ENCODE data around the gene EEFSEC. TPM values are rescaled to one million over a fixed set of nuclear protein-coding genes. Genes with fewer than 3 reads are reported as not detected.

Gene EEFSEC
- total and polyA plus RNA-seq, 2 of the 8 experiments (the other 6 are each of a cell fraction or from before 2014, with no cell fraction given): 13.1 to 19.8 TPM

- H4K5ac ChIP-seq (ENCODE audit: insufficient read length, low read depth, low read length): no peak overlapping the region
- peaks cover 0 to 6% of the 10 kb centered on the region in 2 experiments for H4K20me1 ChIP-seq (replicated peaks in 1 of 2; ENCODE audit: control insufficient read depth in 1 of 2, insufficient read depth in 2 of 2, low read length in 2 of 2)
- H2BK120ac ChIP-seq (replicated peaks; ENCODE audit: low read depth, low read length): no peak overlapping the region
- H2BK12ac ChIP-seq (ENCODE audit: low read depth, low read length): peak overlapping the region; percentile 92; the same call in 1 of the 2 replicates
- ChIA-PET CTCF (ENCODE audit: partially characterized antibody) (interaction anchor here (0.6 to 12.6 kb wide), 13 partner anchors 10 to 262 kb away, joined by 3 to 144 read pairs (median 4); partner anchors contain the start of gene DNAJB8), POLR2A (ENCODE audit: partially characterized antibody) (interaction anchor here (0.6 to 1.1 kb wide), 2 partner anchors 13 to 317 kb away, joined by 3 to 4 read pairs; no protein-coding TSS in a partner anchor)
- 0 out of 2 replicates have a peak overlapping the region, but pooled peaks have one; percentile 86 for H2BK20ac ChIP-seq (ENCODE audit: low read length)
- H3K14ac ChIP-seq (ENCODE audit: insufficient read length): no peak overlapping the region
- H3K18ac ChIP-seq (ENCODE audit: extremely low read depth, low read length): peak overlapping the region; percentile 38; the same call in 1 of the 2 replicates
- peak overlapping the region; percentile 61; the same call in 1 of the 2 replicates for H2BK15ac ChIP-seq (ENCODE audit: low read length)
- WGBS, 2 experiments (ENCODE audit: extremely low coverage in 1 of 2, insufficient coverage in 1 of 2, insufficient read length in 1 of 2, insufficient replicate concordance in 2 of 2, low coverage in 1 of 2, low lambda C conversion rate in 2 of 2, missing lambda C conversion rate in 1 of 2): 75% methylated on average over 6 of the region's 6 CpGs; no CpG with 5 or more reads in 1 of the 2 experiments
- FAIRE-seq (no peak), DNase-seq (ENCODE audit: low read depth in 1 of 2, low spot score in 2 of 2) (no peak)
- no peak overlapping the region; the same call in 1 of the 2 replicates for H4K8ac ChIP-seq (ENCODE audit: extremely low read depth, insufficient read depth, low read length)
- peaks cover 9 to 42% (median 32%) of the 10 kb centered on the region in 4 experiments for H3K27me3 ChIP-seq (replicated peaks in 1 of 4; ENCODE audit: control insufficient read depth in 3 of 4, extremely low read depth in 1 of 4, insufficient read depth in 3 of 4, low read length in 3 of 4)
- no peaks in the 10 kb centered on the region for H3K36me3 ChIP-seq (ENCODE audit: control insufficient read depth in 2 of 4, insufficient read depth in 4 of 4, low read length in 3 of 4)
- H4K91ac ChIP-seq (replicated peaks; ENCODE audit: insufficient read length, low read length): peak overlapping the region; percentile 83
- H3K23me2 ChIP-seq (ENCODE audit: low read depth, low read length): peaks cover 9% of the 10 kb centered on the region; the same call in 1 of the 2 replicates
- H3K79me1 ChIP-seq (ENCODE audit: low read depth, low read length): no peaks in the 10 kb centered on the region
- H2AFZ ChIP-seq (ENCODE audit: low read length): no peak overlapping the region
- H3K4me1 ChIP-seq (replicated peaks in 1 of 4; ENCODE audit: control insufficient read depth in 3 of 4, insufficient read depth in 4 of 4, low read length in 3 of 4): peaks cover 6 to 34% (median 28%) of the 10 kb centered on the region in 4 experiments
- no peak overlapping the region for H3K56ac ChIP-seq (replicated peaks; ENCODE audit: insufficient read length, low read depth, low read length)
- H2AK5ac ChIP-seq (ENCODE audit: low read depth, low read length): peak overlapping the region; percentile 34; the same call in 1 of the 2 replicates
- no peak overlapping the region for H3K4ac ChIP-seq (replicated peaks; ENCODE audit: insufficient read length, low read depth, low read length)
- H3K9ac ChIP-seq (replicated peaks in 1 of 4; ENCODE audit: extremely low read depth in 1 of 4, low read depth in 3 of 4, low read length in 3 of 4): no peak overlapping the region
- no peaks in the 10 kb centered on the region for H3K79me2 ChIP-seq (ENCODE audit: control insufficient read depth in 1 of 2, insufficient read depth in 2 of 2, low read length in 2 of 2)
- no peaks in the 10 kb centered on the region for H3K9me3 ChIP-seq (ENCODE audit: insufficient read depth in 2 of 2, low read depth in 1 of 2, low read length in 1 of 2)
- H3K4me2 ChIP-seq (ENCODE audit: insufficient read depth in 1 of 2, low read depth in 2 of 2, low read length in 2 of 2): no peak overlapping the region; a peak in 1 of 4 replicates
- H3K23ac ChIP-seq (ENCODE audit: insufficient read length): no peak overlapping the region
- H2BK5ac ChIP-seq (ENCODE audit: low read depth, low read length): no peak overlapping the region
- no peak overlapping the region for H3K4me3 ChIP-seq (ENCODE audit: extremely low read depth in 1 of 4, insufficient read depth in 2 of 4, low read depth in 3 of 4, low read length in 4 of 4)
- no peak overlapping the region for H3K27ac ChIP-seq (ENCODE audit: low read depth, low read length)
- TF ChIP-seq SUZ12 (IDR thresholded peaks at IDR 0.05; ENCODE audit: low read length) (no peak), ZNF274 (IDR thresholded peaks at IDR 0.05; ENCODE audit: borderline replicate concordance, extremely low read depth, low read length) (no peak), SIX5 (IDR thresholded peaks at IDR 0.05; ENCODE audit: low read depth, low read length) (no peak), PHF8 (conservative IDR thresholded peaks at IDR 0.05; ENCODE audit: low read depth, low read length) (no peak), JUN (IDR thresholded peaks at IDR 0.05; ENCODE audit: low read depth, low read length) (no peak), GABPA (IDR thresholded peaks at IDR 0.05; ENCODE audit: borderline replicate concordance, insufficient read depth, low read length) (no peak), BRCA1 (IDR thresholded peaks at IDR 0.05; ENCODE audit: low read depth, low read length) (no peak), NRF1 (IDR thresholded peaks at IDR 0.05; ENCODE audit: low read depth, low read length) (no peak), TAF1 (IDR thresholded peaks at IDR 0.05; ENCODE audit: low read depth, low read length) (no peak), RBBP5 (IDR thresholded peaks at IDR 0.05; ENCODE audit: borderline replicate concordance, low read depth, low read length) (no peak), SP4 (IDR thresholded peaks at IDR 0.05; ENCODE audit: low read length) (no peak), KDM1A (IDR thresholded peaks at IDR 0.05; ENCODE audit: borderline replicate concordance, low read length) (no peak), MAX (IDR thresholded peaks at IDR 0.05) (no peak), CHD2 (IDR thresholded peaks at IDR 0.05; ENCODE audit: low read length) (no peak)
Observed at GRCh38 chr3:128435058-128435457, 281.8 kb downstream of the EEFSEC start.
